PFSK-1 (cell line): ENCODE measurements around the gene ATG4A.

Experiments used
- FOXP2 ChIP-seq: optimal IDR thresholded peaks from 2 replicates; pipeline ENCODE3; 2011; ENCODE audit warnings: borderline replicate concordance, control low read depth, inconsistent platforms; ENCODE audit not compliant: insufficient read depth; ENCODE audit errors: extremely low read length, extremely low read depth
- POLR2AphosphoS5 ChIP-seq: IDR thresholded peaks from 2 replicates; pipeline ENCODE4 v1.6.1; 2012; ENCODE audit warnings: low read depth, mild to moderate bottlenecking, control low read depth, low read length, moderate library complexity
- REST ChIP-seq, 2 experiments: IDR thresholded peaks; 2 replicates each; pipeline versions ENCODE4 v1.6.1 to v1.8.0; 2011 to 2012; ENCODE audit warnings: low read depth in 2 of 2, low read length in 2 of 2, control low read depth in 1 of 2, inconsistent platforms in 1 of 2, mild to moderate bottlenecking in 1 of 2, moderate library complexity in 1 of 2; ENCODE audit not compliant: insufficient read depth in 1 of 2
- SIN3A ChIP-seq: IDR thresholded peaks from 2 replicates; pipeline ENCODE4 v1.6.1; 2012; ENCODE audit warnings: mild to moderate bottlenecking, low read length, moderate library complexity, borderline replicate concordance; ENCODE audit not compliant: insufficient read depth
- TAF1 ChIP-seq: IDR thresholded peaks from 2 replicates; pipeline ENCODE4 v1.6.1; 2012; ENCODE audit warnings: low read length, control low read depth, borderline replicate concordance; ENCODE audit not compliant: insufficient read depth

Gene ATG4A

GRCh38 chrX:108163333-108164082 lies 71.9 kb downstream of the ATG4A start:
- TF ChIP-seq SIN3A (no peak), TAF1 (no peak)

GRCh38 chrX:108165383-108166111 lies 74.0 kb downstream of the ATG4A start:
- no peak for TF ChIP-seq FOXP2
- TF ChIP-seq REST (IDR thresholded peaks at IDR 0.05; ENCODE audit: insufficient read depth in 1 of 2, low read depth in 2 of 2, low read length in 2 of 2) = no peak
- TF ChIP-seq TAF1 = no peak
- no peak for TF ChIP-seq SIN3A
- no peak for TF ChIP-seq POLR2AphosphoS5

DNA sequence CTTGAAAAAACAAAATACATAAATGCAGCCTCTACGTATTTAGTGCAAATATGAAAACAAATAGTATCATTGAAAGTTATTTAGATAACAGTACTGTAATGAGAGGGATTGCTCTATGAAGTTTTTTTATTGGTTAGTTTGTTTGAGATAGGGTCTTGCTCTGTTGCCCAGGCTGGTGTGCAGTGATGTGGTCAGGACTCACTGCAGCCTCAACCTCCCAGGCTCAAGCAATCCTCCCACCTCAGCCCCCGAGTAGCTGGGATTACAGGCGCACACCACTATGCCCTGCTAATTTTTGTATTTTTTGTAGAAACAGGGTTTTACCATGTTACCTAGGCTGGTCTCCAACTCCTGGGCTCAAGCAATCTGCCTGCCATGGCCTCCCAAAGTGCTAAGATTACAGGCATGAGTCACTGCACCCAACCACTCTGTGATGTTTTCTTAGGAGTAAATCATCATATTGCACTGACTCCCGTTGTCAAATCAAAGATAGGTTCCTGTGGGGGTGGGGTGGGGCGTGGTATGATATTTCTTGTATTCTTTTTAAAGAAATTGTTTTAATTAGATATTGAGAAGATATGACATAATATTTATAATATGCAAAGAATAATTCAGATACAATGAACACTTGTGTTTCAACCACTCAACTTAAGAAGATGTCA lies 75.8 kb downstream of the ATG4A start:
- TF ChIP-seq FOXP2 = no peak
- TF ChIP-seq SIN3A = no peak
- TF ChIP-seq REST (IDR thresholded peaks at IDR 0.05; ENCODE audit: insufficient read depth in 1 of 2, low read depth in 2 of 2, low read length in 2 of 2) = no peak
- TF ChIP-seq TAF1 = no peak
- no peak for TF ChIP-seq POLR2AphosphoS5

DNA sequence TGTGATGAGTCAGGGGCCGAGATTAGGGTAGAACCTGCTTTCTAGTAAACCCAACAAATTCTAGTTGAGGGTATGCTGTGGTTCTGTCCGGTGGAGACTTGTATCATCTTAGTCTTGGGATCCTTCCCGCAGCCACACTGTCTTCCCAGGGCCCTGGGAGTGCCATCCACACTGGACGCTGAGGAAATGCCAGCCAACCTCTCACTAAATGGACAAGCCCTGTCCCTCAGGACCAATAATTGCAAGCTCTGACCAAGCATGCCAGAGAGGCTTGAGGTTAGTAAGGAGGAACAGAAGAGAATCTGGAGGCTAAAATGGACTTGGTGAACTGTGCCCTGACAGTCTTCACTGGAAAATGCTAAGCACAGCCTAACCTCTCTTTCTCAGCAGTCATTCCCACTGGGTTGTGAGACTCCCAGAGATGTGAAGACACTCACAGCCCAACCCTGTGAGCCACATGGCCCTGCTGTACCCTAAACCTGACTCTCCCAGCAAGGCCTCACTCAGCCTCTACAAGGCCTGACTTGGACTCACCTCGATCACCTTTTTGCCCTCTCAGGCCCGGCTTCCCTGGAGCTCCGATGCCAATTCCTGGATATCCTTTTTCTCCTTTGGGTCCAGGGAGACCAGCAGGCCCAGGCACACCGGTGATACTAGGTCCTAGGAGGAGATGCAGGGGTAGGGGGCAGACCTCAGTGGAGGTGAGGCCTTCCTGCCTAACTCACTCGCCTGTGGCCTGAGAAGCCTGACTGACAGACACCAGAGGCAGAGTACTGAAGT lies 77.6 kb downstream of the ATG4A start:
- TF ChIP-seq REST (IDR thresholded peaks at IDR 0.05; ENCODE audit: insufficient read depth in 1 of 2, low read depth in 2 of 2, low read length in 2 of 2) (no peak), POLR2AphosphoS5 (no peak), SIN3A (no peak), FOXP2 (no peak)

GRCh38 chrX:108169768-108170167 lies 78.2 kb downstream of the ATG4A start:
- TF ChIP-seq REST (IDR thresholded peaks at IDR 0.05; ENCODE audit: insufficient read depth in 1 of 2, low read depth in 2 of 2, low read length in 2 of 2) (no peak), TAF1 (no peak), POLR2AphosphoS5 (no peak), SIN3A (no peak)
